Measurements from ENCODE around the gene KAT6B.

GRCh38 chr10:74924251-74924963, 98.0 kb downstream of the KAT6B start:
- TF ChIP-seq CTCF (IDR thresholded peaks at IDR 0.05) (no peak), ZFX (IDR thresholded peaks at IDR 0.05; ENCODE audit: borderline replicate concordance) (no peak)

Data from 22Rv1 (cell line).